Endothelial cell of umbilical vein (primary cell): ENCODE results near the gene TMUB2. TPM values are rescaled to one million over a fixed set of nuclear protein-coding genes. Genes with fewer than 3 reads are reported as not detected.

Source experiments
- BruUV-seq: library from RNA; stranded (reverse); fragments of 400-500 nt; replicated peaks from 2 replicates; lab custom pipeline; 2021; lab: Mats Ljungman, UMichigan
- CTCF ChIA-PET: fragments of 300-600, 350-600 bp; sonication (Branson Sonifier 250); formaldehyde crosslinking; loops from one replicate; lab custom pipeline; 2021; ENCODE audit warnings: antibody characterized with exemption, inconsistent platforms; lab: Charles Lee
- POLR2A ChIA-PET: fragments of 300-600, 350-600 bp; sonication (Branson Sonifier 250); formaldehyde crosslinking; loops from one replicate; lab custom pipeline; 2021; ENCODE audit warnings: antibody characterized with exemption, inconsistent platforms; lab: Charles Lee
- DNase-seq: peaks from one replicate; pipeline ENCODE4 v3.0.0-alpha.2; 2011; ENCODE audit warnings: low read depth, low spot score
- FAIRE-seq: peaks from 2 replicates; lab custom pipeline; 2011; peaks lifted over from hg19 to GRCh38; lab: Jason Lieb, UNC
- H2AFZ ChIP-seq: 2 replicates; pipeline ENCODE4 v1.6.0; 2012; ENCODE audit warnings: low read depth, low read length, control low read depth, inconsistent platforms
- H3K27ac ChIP-seq: 2 replicates; pipeline ENCODE4 v1.5.1; 2011; ENCODE audit warnings: low read depth, mild to moderate bottlenecking, control low read depth, low read length, moderate library complexity; ENCODE audit not compliant: insufficient read depth
- H3K27me3 ChIP-seq, 2 experiments: 2 replicates each; pipeline versions ENCODE4 v1.6.0 to v1.6.1; 2011; ENCODE audit warnings: low read length in 2 of 2, mixed read lengths in 1 of 2; ENCODE audit not compliant: control insufficient read depth in 2 of 2, insufficient read depth in 2 of 2
- H3K36me3 ChIP-seq, 2 experiments: 2 replicates in 1 of 2; 3 replicates in 1 of 2; pipeline ENCODE4 v1.5.1; 2011; ENCODE audit warnings: low read length in 2 of 2, mild to moderate bottlenecking in 1 of 2, moderate library complexity in 1 of 2; ENCODE audit not compliant: control insufficient read depth in 2 of 2, insufficient read depth in 2 of 2; ENCODE audit errors: extremely low read depth in 1 of 2
- H3K4me1 ChIP-seq: 3 replicates; pipeline ENCODE4 v1.5.1; 2011; ENCODE audit warnings: mild to moderate bottlenecking, low read length; ENCODE audit not compliant: control insufficient read depth, insufficient read depth; ENCODE audit errors: extremely low read depth
- H3K4me2 ChIP-seq: 2 replicates; pipeline ENCODE4 v1.6.1; 2011; ENCODE audit warnings: low read length, control low read depth, mixed read lengths; ENCODE audit not compliant: insufficient read depth
- H3K4me3 ChIP-seq, 3 experiments: fragments of 200-600 bp in 1 of 3; sonication (generic), shearing (Covaris generic) in 1 of 3; replicated peaks in 1 of 3; 2 replicates each; pipeline ENCODE4 v1.5.1; 2011 to 2016; ENCODE audit warnings: control low read depth in 3 of 3, low read length in 3 of 3, mild to moderate bottlenecking in 2 of 3, inconsistent platforms in 1 of 3, low read depth in 1 of 3, moderate library complexity in 1 of 3; ENCODE audit not compliant: insufficient read depth in 1 of 3
- H3K79me2 ChIP-seq: 2 replicates; pipeline ENCODE4 v1.6.0; 2012; ENCODE audit warnings: low read length, inconsistent platforms; ENCODE audit not compliant: control insufficient read depth, insufficient read depth
- H3K9ac ChIP-seq: replicated peaks from 2 replicates; pipeline ENCODE3; 2011; ENCODE audit warnings: low read length, control low read depth; ENCODE audit not compliant: insufficient read depth; ENCODE audit errors: extremely low read depth
- H3K9me1 ChIP-seq: replicated peaks from 3 replicates; pipeline ENCODE4 v1.6.0; 2011; ENCODE audit warnings: mild to moderate bottlenecking, low read length; ENCODE audit not compliant: control insufficient read depth, insufficient read depth; ENCODE audit errors: extremely low read depth
- H3K9me3 ChIP-seq: replicated peaks from 2 replicates; pipeline ENCODE4 v1.5.1; 2012; ENCODE audit warnings: low read length, inconsistent platforms; ENCODE audit not compliant: control insufficient read depth, insufficient read depth
- H4K20me1 ChIP-seq: replicated peaks from 2 replicates; pipeline ENCODE3; 2011; ENCODE audit warnings: mild to moderate bottlenecking, low read length; ENCODE audit not compliant: control insufficient read depth, insufficient read depth; ENCODE audit errors: extremely low read depth
- CTCF ChIP-seq, 2 donors: IDR thresholded peaks; 1 replicate in 1 of 2; 2 replicates in 1 of 2; pipeline ENCODE4 v1.5.1; 2011; ENCODE audit warnings: low read length in 2 of 2, mild to moderate bottlenecking in 2 of 2, moderate library complexity in 2 of 2, control low read depth in 1 of 2, inconsistent platforms in 1 of 2, low read depth in 1 of 2; ENCODE audit not compliant: insufficient read depth in 1 of 2; ENCODE audit errors: extremely low read depth in 1 of 2
- FOS ChIP-seq: IDR thresholded peaks from 2 replicates; pipeline ENCODE4 v1.6.1; 2011; ENCODE audit warnings: mild to moderate bottlenecking, low read length, moderate library complexity, borderline replicate concordance; ENCODE audit not compliant: insufficient read depth
- JUN ChIP-seq: IDR thresholded peaks from 2 replicates; pipeline ENCODE4 v1.6.1; 2011; ENCODE audit warnings: borderline replicate concordance, low read depth; ENCODE audit not compliant: insufficient read length, insufficient read depth
- MAX ChIP-seq: IDR thresholded peaks from 2 replicates; pipeline ENCODE4 v1.6.1; 2011; ENCODE audit not compliant: insufficient read depth, insufficient read length
- MYC ChIP-seq: IDR thresholded peaks from one replicate; pipeline ENCODE4 v1.6.1; 2011; ENCODE audit warnings: mild to moderate bottlenecking, low read depth, low read length
- dilution Hi-C: fragments of 300-500 bp; cut with MboI; formaldehyde crosslinking; loops from one replicate; pipeline ENCODE4 v1.15.0; 2019; ENCODE audit warnings: low sequenced_read_pairs; ENCODE audit not compliant: extremely low pct_ligation_motif_present
- intact Hi-C: fragments of 100-400 bp; cut with micrococcal nuclease; formaldehyde crosslinking; loops from one replicate; pipeline ENCODE4 v1.10.0; 2022
- polyA plus RNA-seq, 4 experiments: library from polyadenylated mRNA; depleted of rRNA in 3 of 4; stranded (reverse) in 3 of 4; unstranded in 1 of 4; fragments of >200 nt; gene quantifications; 2 replicates each; pipeline versions ENCODE4 v1.2.1 to v1.2.3, GENCODE V29; 2011 to 2012; ENCODE audit warnings: missing spikeins in 1 of 4
- total RNA-seq: library from RNA; stranded (reverse); gene quantifications from 2 replicates; pipeline ENCODE4 v1.2.3, GENCODE V29; 2021

TMUB2 gene
- total and polyA plus RNA-seq, 2 donors (not counting 3 experiments of a cell fraction or from before 2014, with no cell fraction given) = 43.6 to 72.5 TPM

GRCh38 chr17:44190481-44190880 is 3.7 kb downstream of the TMUB2 start:
- FAIRE-seq = no peak
- CTCF ChIA-PET = no interaction called here
- dilution Hi-C loops = no loop called here

More at GRCh38 chr17:44190481-44190880, 3.7 kb downstream of the TMUB2 start:
- Histone ChIP-seq H3K27me3 (no peaks in the 10 kb centered on the region), H4K20me1 (no peaks in the 10 kb centered on the region), H3K9me1 (no peaks in the 10 kb centered on the region), H3K9me3 (no peaks in the 10 kb centered on the region), H3K79me2 (peaks cover 17% of the 10 kb centered on the region), H3K4me3 (no peak overlapping the region), H3K4me1 (peaks cover 10% of the 10 kb centered on the region), H3K9ac (no peak overlapping the region), H3K4me2 (no peak overlapping the region), H3K36me3 (peaks cover 11 to 36% of the 10 kb centered on the region in 2 experiments), H2AFZ (no peak overlapping the region), H3K27ac (no peak overlapping the region)
- POLR2A ChIA-PET = no interaction called here
- no peak for DNase-seq
- intact Hi-C loops = no loop called here
- no peak for TF ChIP-seq JUN
- no peak for TF ChIP-seq MYC
- no peak for TF ChIP-seq FOS
- TF ChIP-seq CTCF (IDR thresholded peaks at IDR 0.05; ENCODE audit: extremely low read depth in 1 of 2, insufficient read depth in 1 of 2, low read depth in 1 of 2, low read length in 2 of 2) = no peak
- no peak for TF ChIP-seq MAX
- no TSS peak for BruUV-seq
